GM13976 (cell line): Measurements from ENCODE around the gene GSAP.
A peak's percentile ranks its signal among the peaks of the same experiment; 100 is the strongest.

ENCODE experiments used
- DNase-seq: peaks from one replicate; pipeline ENCODE4 v3.0.0; 2012; ENCODE audit warnings: low spot score
- in situ Hi-C: fragments of 300-500 bp; cut with MboI; formaldehyde crosslinking; loops from one replicate; pipeline ENCODE4 v1.12.0; 2022; ENCODE audit warnings: low sequenced_read_pairs, mixed read lengths, inconsistent platforms; ENCODE audit not compliant: unreplicated experiment
- TF ChIP-seq, protein P1 (sequence below): IDR thresholded peaks from 2 replicates; pipeline ENCODE4 v1.5.1; 2012; ENCODE audit warnings: borderline replicate concordance, mild to moderate bottlenecking; ENCODE audit not compliant: insufficient read depth; ENCODE audit errors: extremely low read depth, missing control alignments, control extremely low read depth

Gene GSAP

DNA sequence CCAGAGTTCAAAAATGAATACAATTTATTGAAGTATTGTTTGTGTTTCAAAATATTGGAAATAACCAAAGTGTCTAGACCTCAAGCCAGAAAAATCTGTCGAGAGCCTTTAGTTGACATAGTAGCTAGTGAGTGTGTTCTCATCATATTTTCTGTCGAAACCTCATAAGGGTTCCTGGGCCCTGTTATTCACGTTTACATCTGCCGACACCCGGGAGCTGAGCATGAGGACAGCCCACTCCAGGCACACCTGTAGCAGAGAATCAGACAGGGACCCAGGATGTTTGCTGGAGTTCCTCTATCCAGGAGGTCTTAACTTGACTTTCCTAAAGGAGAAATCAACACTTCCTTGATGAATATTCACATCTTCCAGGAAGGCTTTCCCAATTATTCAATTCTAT, 144.4 kb downstream of the GSAP start:
- TF ChIP-seq, protein P1, sequence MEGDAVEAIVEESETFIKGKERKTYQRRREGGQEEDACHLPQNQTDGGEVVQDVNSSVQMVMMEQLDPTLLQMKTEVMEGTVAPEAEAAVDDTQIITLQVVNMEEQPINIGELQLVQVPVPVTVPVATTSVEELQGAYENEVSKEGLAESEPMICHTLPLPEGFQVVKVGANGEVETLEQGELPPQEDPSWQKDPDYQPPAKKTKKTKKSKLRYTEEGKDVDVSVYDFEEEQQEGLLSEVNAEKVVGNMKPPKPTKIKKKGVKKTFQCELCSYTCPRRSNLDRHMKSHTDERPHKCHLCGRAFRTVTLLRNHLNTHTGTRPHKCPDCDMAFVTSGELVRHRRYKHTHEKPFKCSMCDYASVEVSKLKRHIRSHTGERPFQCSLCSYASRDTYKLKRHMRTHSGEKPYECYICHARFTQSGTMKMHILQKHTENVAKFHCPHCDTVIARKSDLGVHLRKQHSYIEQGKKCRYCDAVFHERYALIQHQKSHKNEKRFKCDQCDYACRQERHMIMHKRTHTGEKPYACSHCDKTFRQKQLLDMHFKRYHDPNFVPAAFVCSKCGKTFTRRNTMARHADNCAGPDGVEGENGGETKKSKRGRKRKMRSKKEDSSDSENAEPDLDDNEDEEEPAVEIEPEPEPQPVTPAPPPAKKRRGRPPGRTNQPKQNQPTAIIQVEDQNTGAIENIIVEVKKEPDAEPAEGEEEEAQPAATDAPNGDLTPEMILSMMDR = no peak
- in situ Hi-C loops = no loop called here

DNA sequence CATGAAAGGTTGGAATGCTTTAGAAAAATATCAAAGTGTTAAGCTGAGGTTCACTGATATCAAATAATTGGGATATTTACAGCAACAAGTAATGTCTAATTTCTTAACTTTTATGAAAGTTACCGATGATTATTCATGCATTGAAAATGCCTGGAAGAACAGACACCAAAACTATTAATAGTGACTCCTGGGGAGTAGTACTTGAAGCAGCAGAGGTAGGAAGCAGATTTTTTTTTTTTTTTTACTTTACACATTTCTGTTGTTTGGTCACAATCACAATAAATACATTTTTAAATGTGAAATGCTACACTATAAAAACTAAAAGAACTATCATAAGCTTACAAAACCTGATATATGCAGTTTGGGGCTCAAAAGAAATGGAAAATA, 146.1 kb downstream of the GSAP start:
- in situ Hi-C loops = no loop called here
- TF ChIP-seq, protein P1 = no peak
- DNase-seq = no peak

More for the DNA sequence above, 144.4 kb downstream of the GSAP start:
- DNase-seq = no peak

DNA sequence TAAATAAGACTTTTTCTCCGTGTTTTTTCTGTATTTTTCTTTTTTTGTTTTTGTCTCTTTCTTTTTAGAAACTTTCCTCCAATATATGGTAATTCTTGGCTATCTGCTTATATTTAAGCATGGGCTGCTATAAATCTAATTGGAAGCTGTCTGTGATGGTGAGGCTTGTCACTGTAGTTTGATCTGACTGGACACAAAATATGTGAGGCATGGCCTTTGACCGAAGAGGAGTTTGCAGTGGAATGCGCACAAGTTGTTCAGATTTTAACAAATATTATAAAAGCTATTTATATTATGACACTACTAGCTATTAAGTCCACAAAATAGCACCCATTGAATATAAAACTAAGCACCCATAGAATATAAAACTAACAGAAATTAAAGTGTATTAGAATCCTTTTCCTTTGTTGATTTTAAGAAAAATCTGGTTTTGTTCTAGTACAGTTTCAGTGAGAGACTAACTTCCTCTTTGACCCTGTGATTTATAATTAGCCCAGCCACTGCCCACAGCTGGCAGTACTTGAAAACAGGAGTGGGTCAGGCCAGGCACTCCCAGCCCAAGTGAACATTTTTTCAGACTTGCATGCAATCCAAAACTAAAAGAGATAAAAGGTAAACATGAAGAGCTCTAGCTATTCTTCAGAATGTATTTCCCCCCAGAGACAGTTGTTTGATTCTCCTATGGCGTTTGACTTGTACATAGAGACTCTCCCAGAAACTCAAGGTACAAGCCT, 146.6 kb downstream of the GSAP start:
- DNase-seq = no peak
- TF ChIP-seq, protein P1 = no peak
- in situ Hi-C loops = no loop called here

DNA sequence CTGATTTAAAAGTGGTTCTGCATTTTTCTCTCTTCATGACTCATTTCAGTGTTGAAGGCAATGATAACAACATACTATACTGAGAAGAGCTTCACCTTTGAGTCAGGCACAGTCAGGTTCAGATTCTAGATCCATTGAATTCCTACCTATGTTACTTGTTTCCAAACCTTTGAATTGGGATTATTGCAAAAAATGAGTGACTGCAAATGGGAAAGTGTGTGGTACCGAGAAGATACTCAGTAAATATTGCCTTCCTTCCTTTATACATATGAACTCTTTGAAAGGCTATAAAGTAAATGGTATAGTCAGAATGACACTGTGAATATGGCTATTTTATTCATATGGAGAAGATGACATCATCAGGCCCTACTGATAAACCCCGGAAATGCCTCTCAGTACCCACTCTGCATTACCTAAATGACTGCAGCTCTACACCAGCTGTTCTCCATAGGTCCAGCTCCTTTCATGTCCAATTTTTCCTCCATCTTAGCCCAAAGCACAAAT, 149.8 kb downstream of the GSAP start:
- TF ChIP-seq, protein P1 = no peak
- in situ Hi-C loops = no loop called here
- DNase-seq = peak; percentile 64

DNA sequence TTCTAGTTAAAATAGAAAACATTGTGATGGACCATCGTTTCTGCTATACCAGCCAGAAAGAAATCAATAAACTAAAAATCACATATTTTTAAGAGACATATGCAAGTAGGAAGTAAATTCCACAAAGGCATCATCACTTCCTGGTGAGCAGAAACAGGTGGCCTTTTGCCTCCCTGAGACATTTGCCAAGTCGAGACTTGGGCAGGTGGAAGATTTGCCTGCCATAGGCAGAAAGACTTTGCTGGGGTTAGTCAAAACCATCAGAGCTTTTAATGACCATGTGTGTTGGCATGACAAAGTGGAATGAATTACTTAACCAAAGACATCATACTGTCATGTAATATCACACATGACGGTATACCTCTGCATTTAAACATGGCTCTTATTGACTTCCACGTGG, 150.5 kb downstream of the GSAP start:
- in situ Hi-C loops = no loop called here
- DNase-seq = no peak
- TF ChIP-seq, protein P1 = no peak

DNA sequence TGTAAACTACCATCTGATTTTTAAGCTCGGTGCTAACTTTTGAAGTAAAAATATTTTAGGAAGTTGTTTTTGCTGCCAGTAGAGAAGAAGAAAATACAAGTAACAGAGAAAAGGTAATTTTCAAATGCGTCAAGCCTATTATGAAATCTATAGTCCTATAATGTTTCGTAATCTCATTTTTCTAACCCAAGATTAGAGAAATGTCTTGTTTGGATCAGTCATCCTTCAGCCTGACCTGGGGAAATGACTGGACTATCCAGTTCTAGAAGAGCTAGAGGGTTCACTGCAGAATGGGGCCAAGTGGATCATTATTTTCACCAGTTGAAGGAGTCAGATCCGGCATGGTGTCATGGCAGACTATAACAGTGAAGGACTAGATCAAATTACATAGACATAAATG, 153.8 kb downstream of the GSAP start:
- TF ChIP-seq, protein P1 = no peak
- in situ Hi-C loops = no loop called here
- DNase-seq = no peak
